ENCODE results near the gene FGFBP2. TPM values are rescaled to one million over a fixed set of nuclear protein-coding genes. Genes with fewer than 3 reads are reported as not detected.

Gene FGFBP2
- total RNA-seq, 1 donor from 2014 or later, result not detected

- no peak overlapping the region for H3K27ac Mint-ChIP-seq (ENCODE audit: unreplicated experiment)
- no peaks in the 10 kb centered on the region for H3K9me3 Mint-ChIP-seq (ENCODE audit: unreplicated experiment)
- H3K4me3 Mint-ChIP-seq (ENCODE audit: unreplicated experiment), result no peak overlapping the region
- no peaks in the 10 kb centered on the region for H3K27me3 Mint-ChIP-seq (ENCODE audit: unreplicated experiment)
- no peaks in the 10 kb centered on the region for H3K36me3 Mint-ChIP-seq (ENCODE audit: low read depth, unreplicated experiment)
- H3K4me1 Mint-ChIP-seq (ENCODE audit: unreplicated experiment), result peaks cover 10% of the 10 kb centered on the region
- no peak for DNase-seq (ENCODE audit: low spot score)
- TF ChIP-seq CTCF (IDR thresholded peaks at IDR 0.05; ENCODE audit: unreplicated experiment), result no peak
Observed at GRCh38 chr4:15976456-15977447, 13.8 kb upstream of the FGFBP2 start.

GRCh38 chr4:15971068-15971801 is 8.3 kb upstream of the FGFBP2 start:
- peaks cover 5% of the 10 kb centered on the region for H3K36me3 Mint-ChIP-seq (ENCODE audit: low read depth, unreplicated experiment)
- no peak for DNase-seq (ENCODE audit: low spot score)
- no peak overlapping the region for H3K27ac Mint-ChIP-seq (ENCODE audit: unreplicated experiment)
- no peaks in the 10 kb centered on the region for H3K9me3 Mint-ChIP-seq (ENCODE audit: unreplicated experiment)
- peaks cover 2% of the 10 kb centered on the region for H3K27me3 Mint-ChIP-seq (ENCODE audit: unreplicated experiment)
- H3K4me3 Mint-ChIP-seq (ENCODE audit: unreplicated experiment), result no peak overlapping the region
- peaks cover 5% of the 10 kb centered on the region for H3K4me1 Mint-ChIP-seq (ENCODE audit: unreplicated experiment)
- no peak for TF ChIP-seq CTCF (IDR thresholded peaks at IDR 0.05; ENCODE audit: unreplicated experiment)

DNA sequence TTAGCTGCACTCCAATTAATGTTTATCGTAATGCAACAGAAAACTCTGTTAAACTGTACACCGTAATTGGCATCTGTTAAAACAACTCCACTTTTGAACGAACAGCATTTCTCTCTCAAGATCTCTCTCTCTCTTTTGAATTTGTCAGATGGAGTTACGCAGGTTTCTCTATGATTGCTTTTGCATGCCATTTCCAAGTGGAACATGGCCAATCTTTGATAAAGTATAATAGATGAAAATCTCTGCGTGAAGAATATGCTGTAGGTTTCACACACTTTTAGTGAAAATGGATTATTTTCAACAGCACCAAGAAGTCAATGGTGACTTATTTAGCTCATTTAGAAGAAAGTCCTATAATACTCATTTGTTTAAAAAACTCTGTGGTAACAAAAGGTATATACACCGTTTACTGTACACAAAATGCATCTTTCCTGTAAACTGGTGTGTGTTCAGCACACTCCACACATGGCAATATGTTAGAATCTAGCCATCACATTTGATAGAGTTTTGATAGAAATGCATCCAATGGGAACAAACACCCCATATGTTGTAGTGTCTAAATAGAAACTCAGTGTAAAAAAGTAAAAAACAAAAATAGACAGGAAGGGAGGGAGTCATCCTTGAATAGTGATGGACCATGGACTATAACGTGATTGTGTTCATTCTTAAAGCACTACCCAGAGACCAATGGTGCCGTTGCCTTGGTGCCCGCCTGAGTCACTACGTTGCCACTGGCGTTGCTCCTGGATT is 5.8 kb upstream of the FGFBP2 start:
- H3K27ac Mint-ChIP-seq (ENCODE audit: unreplicated experiment), result no peak overlapping the region
- H3K27me3 Mint-ChIP-seq (ENCODE audit: unreplicated experiment), result peaks cover 2% of the 10 kb centered on the region
- TF ChIP-seq CTCF (IDR thresholded peaks at IDR 0.05; ENCODE audit: unreplicated experiment), result no peak
- peaks cover 5% of the 10 kb centered on the region for H3K36me3 Mint-ChIP-seq (ENCODE audit: low read depth, unreplicated experiment)
- DNase-seq (ENCODE audit: low spot score), result no peak
- H3K4me3 Mint-ChIP-seq (ENCODE audit: unreplicated experiment), result no peak overlapping the region
- peaks cover under 1% of the 10 kb centered on the region for H3K4me1 Mint-ChIP-seq (ENCODE audit: unreplicated experiment)
- H3K9me3 Mint-ChIP-seq (ENCODE audit: unreplicated experiment), result no peaks in the 10 kb centered on the region

- H3K4me3 Mint-ChIP-seq (ENCODE audit: unreplicated experiment), result no peak overlapping the region
- peaks cover 5% of the 10 kb centered on the region for H3K36me3 Mint-ChIP-seq (ENCODE audit: low read depth, unreplicated experiment)
- H3K27me3 Mint-ChIP-seq (ENCODE audit: unreplicated experiment), result peaks cover 2% of the 10 kb centered on the region
Observed at GRCh38 chr4:15965325-15965724, 2.4 kb upstream of the FGFBP2 start.

More at GRCh38 chr4:15965325-15965724, 2.4 kb upstream of the FGFBP2 start:
- no peak for TF ChIP-seq CTCF (IDR thresholded peaks at IDR 0.05; ENCODE audit: unreplicated experiment)
- no peaks in the 10 kb centered on the region for H3K4me1 Mint-ChIP-seq (ENCODE audit: unreplicated experiment)
- no peak overlapping the region for H3K27ac Mint-ChIP-seq (ENCODE audit: unreplicated experiment)
- DNase-seq (ENCODE audit: low spot score), result no peak
- no peaks in the 10 kb centered on the region for H3K9me3 Mint-ChIP-seq (ENCODE audit: unreplicated experiment)

All from endothelial cell (in vitro differentiated cells).